ENCODE data around the gene IMPDH1.

The IMPDH1 gene

GRCh38 chr7:128379900-128380479 is 29.8 kb downstream of the IMPDH1 start:
- H3K27me3 ChIP-seq (ENCODE audit: insufficient read depth, low read length): no peaks in the 10 kb centered on the region
- no peak overlapping the region for H3K9ac ChIP-seq (ENCODE audit: low read depth, low read length)
- no peaks in the 10 kb centered on the region for H3K36me3 ChIP-seq (ENCODE audit: insufficient read depth, low read depth, low read length)

GRCh38 chr7:128378637-128379036 is 31.1 kb downstream of the IMPDH1 start:
- H3K9me3 ChIP-seq (ENCODE audit: insufficient read depth, low read depth, low read length): no peaks in the 10 kb centered on the region
- H3K36me3 ChIP-seq (ENCODE audit: insufficient read depth, low read depth, low read length): no peaks in the 10 kb centered on the region
- H3K27me3 ChIP-seq (ENCODE audit: insufficient read depth, low read length): no peaks in the 10 kb centered on the region
- no peak overlapping the region for H3K27ac ChIP-seq (ENCODE audit: low read length)
- no peak overlapping the region for H3K4me3 ChIP-seq (ENCODE audit: low read length)
- H3K4me1 ChIP-seq (ENCODE audit: insufficient read depth, low read length): peaks cover 6% of the 10 kb centered on the region; the same call in 1 of the 2 replicates
- H3K9ac ChIP-seq (ENCODE audit: low read depth, low read length): no peak overlapping the region

More at GRCh38 chr7:128379900-128380479, 29.8 kb downstream of the IMPDH1 start:
- peaks cover 6% of the 10 kb centered on the region; the same call in 1 of the 2 replicates for H3K4me1 ChIP-seq (ENCODE audit: insufficient read depth, low read length)
- no peak overlapping the region for H3K27ac ChIP-seq (ENCODE audit: low read length)
- no peak overlapping the region for H3K4me3 ChIP-seq (ENCODE audit: low read length)
- no peaks in the 10 kb centered on the region for H3K9me3 ChIP-seq (ENCODE audit: insufficient read depth, low read depth, low read length)

GRCh38 chr7:128376077-128376476 is 33.7 kb downstream of the IMPDH1 start:
- H3K27me3 ChIP-seq (ENCODE audit: insufficient read depth, low read length): no peaks in the 10 kb centered on the region

GRCh38 chr7:128374041-128374440 is 35.7 kb downstream of the IMPDH1 start:
- Histone ChIP-seq H3K9me3 (ENCODE audit: insufficient read depth, low read depth, low read length) (no peaks in the 10 kb centered on the region), H3K4me1 (ENCODE audit: insufficient read depth, low read length) (no peaks in the 10 kb centered on the region), H3K9ac (ENCODE audit: low read depth, low read length) (no peak overlapping the region), H3K27ac (ENCODE audit: low read length) (no peak overlapping the region), H3K36me3 (ENCODE audit: insufficient read depth, low read depth, low read length) (no peaks in the 10 kb centered on the region), H3K27me3 (ENCODE audit: insufficient read depth, low read length) (no peaks in the 10 kb centered on the region), H3K4me3 (ENCODE audit: low read length) (no peak overlapping the region)

More at GRCh38 chr7:128376077-128376476, 33.7 kb downstream of the IMPDH1 start:
- Histone ChIP-seq H3K9ac (ENCODE audit: low read depth, low read length) (no peak overlapping the region), H3K4me3 (ENCODE audit: low read length) (no peak overlapping the region), H3K27ac (ENCODE audit: low read length) (no peak overlapping the region), H3K36me3 (ENCODE audit: insufficient read depth, low read depth, low read length) (no peaks in the 10 kb centered on the region), H3K9me3 (ENCODE audit: insufficient read depth, low read depth, low read length) (no peaks in the 10 kb centered on the region), H3K4me1 (ENCODE audit: insufficient read depth, low read length) (no peaks in the 10 kb centered on the region; the same call in 1 of the 2 replicates)

- Histone ChIP-seq H3K27me3 (ENCODE audit: insufficient read depth, low read length) (no peaks in the 10 kb centered on the region), H3K4me1 (ENCODE audit: insufficient read depth, low read length) (no peaks in the 10 kb centered on the region), H3K36me3 (ENCODE audit: insufficient read depth, low read depth, low read length) (no peaks in the 10 kb centered on the region), H3K9ac (ENCODE audit: low read depth, low read length) (no peak overlapping the region), H3K27ac (ENCODE audit: low read length) (no peak overlapping the region), H3K9me3 (ENCODE audit: insufficient read depth, low read depth, low read length) (no peaks in the 10 kb centered on the region), H3K4me3 (ENCODE audit: low read length) (no peak overlapping the region)
These were observed 36.2 kb downstream of the IMPDH1 start for GRCh38 chr7:128373606-128374005.

GRCh38 chr7:128370491-128370890 is 39.3 kb downstream of the IMPDH1 start:
- H3K4me1 ChIP-seq (ENCODE audit: insufficient read depth, low read length): no peaks in the 10 kb centered on the region
- H3K9me3 ChIP-seq (ENCODE audit: insufficient read depth, low read depth, low read length): no peaks in the 10 kb centered on the region
- no peak overlapping the region for H3K27ac ChIP-seq (ENCODE audit: low read length)
- H3K4me3 ChIP-seq (ENCODE audit: low read length): no peak overlapping the region
- H3K27me3 ChIP-seq (ENCODE audit: insufficient read depth, low read length): peaks cover 23% of the 10 kb centered on the region
- no peak overlapping the region for H3K9ac ChIP-seq (ENCODE audit: low read depth, low read length)
- no peaks in the 10 kb centered on the region for H3K36me3 ChIP-seq (ENCODE audit: insufficient read depth, low read depth, low read length)

GRCh38 chr7:128366986-128367385 is 42.8 kb downstream of the IMPDH1 start:
- no peaks in the 10 kb centered on the region for H3K4me1 ChIP-seq (ENCODE audit: insufficient read depth, low read length)
- H3K9me3 ChIP-seq (ENCODE audit: insufficient read depth, low read depth, low read length): no peaks in the 10 kb centered on the region
- no peak overlapping the region for H3K9ac ChIP-seq (ENCODE audit: low read depth, low read length)
- H3K27me3 ChIP-seq (ENCODE audit: insufficient read depth, low read length): peaks cover 58% of the 10 kb centered on the region
- H3K4me3 ChIP-seq (ENCODE audit: low read length): no peak overlapping the region
- H3K36me3 ChIP-seq (ENCODE audit: insufficient read depth, low read depth, low read length): no peaks in the 10 kb centered on the region
- H3K27ac ChIP-seq (ENCODE audit: low read length): no peak overlapping the region

- Histone ChIP-seq H3K9ac (ENCODE audit: low read depth, low read length) (no peak overlapping the region), H3K27ac (ENCODE audit: low read length) (no peak overlapping the region), H3K4me3 (ENCODE audit: low read length) (no peak overlapping the region), H3K27me3 (ENCODE audit: insufficient read depth, low read length) (peaks cover 65% of the 10 kb centered on the region), H3K4me1 (ENCODE audit: insufficient read depth, low read length) (no peaks in the 10 kb centered on the region), H3K36me3 (ENCODE audit: insufficient read depth, low read depth, low read length) (no peaks in the 10 kb centered on the region), H3K9me3 (ENCODE audit: insufficient read depth, low read depth, low read length) (no peaks in the 10 kb centered on the region)
These were observed 43.5 kb downstream of the IMPDH1 start for GRCh38 chr7:128366300-128366699.

GRCh38 chr7:128365432-128365831 is 44.4 kb downstream of the IMPDH1 start:
- peaks cover 73% of the 10 kb centered on the region for H3K27me3 ChIP-seq (ENCODE audit: insufficient read depth, low read length)

GRCh38 chr7:128364166-128364870 is 45.5 kb downstream of the IMPDH1 start:
- Histone ChIP-seq H3K27ac (ENCODE audit: low read length) (no peak overlapping the region), H3K9me3 (ENCODE audit: insufficient read depth, low read depth, low read length) (no peaks in the 10 kb centered on the region), H3K27me3 (ENCODE audit: insufficient read depth, low read length) (peaks cover 84% of the 10 kb centered on the region), H3K4me1 (ENCODE audit: insufficient read depth, low read length) (0 out of 2 replicates have a peak, but pooled peaks cover 4% of the 10 kb centered on the region), H3K9ac (ENCODE audit: low read depth, low read length) (no peak overlapping the region), H3K4me3 (ENCODE audit: low read length) (no peak overlapping the region), H3K36me3 (ENCODE audit: insufficient read depth, low read depth, low read length) (no peaks in the 10 kb centered on the region)

More at GRCh38 chr7:128365432-128365831, 44.4 kb downstream of the IMPDH1 start:
- Histone ChIP-seq H3K9ac (ENCODE audit: low read depth, low read length) (no peak overlapping the region), H3K4me1 (ENCODE audit: insufficient read depth, low read length) (0 out of 2 replicates have a peak, but pooled peaks cover under 1% of the 10 kb centered on the region), H3K36me3 (ENCODE audit: insufficient read depth, low read depth, low read length) (no peaks in the 10 kb centered on the region), H3K9me3 (ENCODE audit: insufficient read depth, low read depth, low read length) (no peaks in the 10 kb centered on the region), H3K4me3 (ENCODE audit: low read length) (no peak overlapping the region), H3K27ac (ENCODE audit: low read length) (no peak overlapping the region)

- no peak overlapping the region for H3K4me3 ChIP-seq (ENCODE audit: low read length)
- no peak overlapping the region for H3K27ac ChIP-seq (ENCODE audit: low read length)
- H3K27me3 ChIP-seq (ENCODE audit: insufficient read depth, low read length): peaks cover 95% of the 10 kb centered on the region
- H3K9me3 ChIP-seq (ENCODE audit: insufficient read depth, low read depth, low read length): no peaks in the 10 kb centered on the region
- 0 out of 2 replicates have a peak, but pooled peaks cover 4% of the 10 kb centered on the region for H3K4me1 ChIP-seq (ENCODE audit: insufficient read depth, low read length)
- no peaks in the 10 kb centered on the region for H3K36me3 ChIP-seq (ENCODE audit: insufficient read depth, low read depth, low read length)
- no peak overlapping the region for H3K9ac ChIP-seq (ENCODE audit: low read depth, low read length)
These were observed 46.5 kb downstream of the IMPDH1 start for GRCh38 chr7:128363261-128363721.

- H3K36me3 ChIP-seq (ENCODE audit: insufficient read depth, low read depth, low read length): no peaks in the 10 kb centered on the region
These were observed 47.1 kb downstream of the IMPDH1 start for GRCh38 chr7:128362670-128363069.

More at GRCh38 chr7:128362670-128363069, 47.1 kb downstream of the IMPDH1 start:
- no peak overlapping the region for H3K27ac ChIP-seq (ENCODE audit: low read length)
- H3K4me1 ChIP-seq (ENCODE audit: insufficient read depth, low read length): 0 out of 2 replicates have a peak, but pooled peaks cover 4% of the 10 kb centered on the region
- no peak overlapping the region for H3K9ac ChIP-seq (ENCODE audit: low read depth, low read length)
- H3K9me3 ChIP-seq (ENCODE audit: insufficient read depth, low read depth, low read length): no peaks in the 10 kb centered on the region
- H3K27me3 ChIP-seq (ENCODE audit: insufficient read depth, low read length): peaks cover 100% of the 10 kb centered on the region
- no peak overlapping the region for H3K4me3 ChIP-seq (ENCODE audit: low read length)
